ENCODE measurements around the gene TJAP1.

The TJAP1 gene

GRCh38 chr6:43504756-43505593 is 27.6 kb downstream of the TJAP1 start:
- TF ChIP-seq ESRRG (CRISPR knock-in tag; IDR thresholded peaks at IDR 0.05) = no peak
- no peak for TF ChIP-seq BACH2 (CRISPR knock-in tag; IDR thresholded peaks at IDR 0.05; ENCODE audit: borderline replicate concordance)
- TF ChIP-seq PATZ1 (CRISPR knock-in tag; IDR thresholded peaks at IDR 0.05; ENCODE audit: borderline replicate concordance) = no peak
- TF ChIP-seq ISL1 (CRISPR knock-in tag; IDR thresholded peaks at IDR 0.05) = no peak
- no peak for TF ChIP-seq CSDC2 (CRISPR knock-in tag; IDR thresholded peaks at IDR 0.05)
- TF ChIP-seq ZFP3 (CRISPR knock-in tag; IDR thresholded peaks at IDR 0.05) = no peak
- no peak for TF ChIP-seq ARNTL (CRISPR knock-in tag; IDR thresholded peaks at IDR 0.05; ENCODE audit: borderline replicate concordance, low read depth)
- TF ChIP-seq CREB5 (CRISPR knock-in tag; IDR thresholded peaks at IDR 0.05; ENCODE audit: low read depth) = no peak
- TF ChIP-seq PPARA (CRISPR knock-in tag; IDR thresholded peaks at IDR 0.05; ENCODE audit: borderline replicate concordance) = no peak
- no peak for TF ChIP-seq OSR1 (CRISPR knock-in tag; IDR thresholded peaks at IDR 0.05)
- TF ChIP-seq ZNF70 (CRISPR knock-in tag; IDR thresholded peaks at IDR 0.05) = no peak
- no peak for TF ChIP-seq ZNF8 (CRISPR knock-in tag; IDR thresholded peaks at IDR 0.05)
- no peak for ATAC-seq

GRCh38 chr6:43505718-43506117 is 28.3 kb downstream of the TJAP1 start:
- no peak for TF ChIP-seq ZNF8 (CRISPR knock-in tag; IDR thresholded peaks at IDR 0.05)
- no peak for TF ChIP-seq PATZ1 (CRISPR knock-in tag; IDR thresholded peaks at IDR 0.05; ENCODE audit: borderline replicate concordance)
- TF ChIP-seq PPARA (CRISPR knock-in tag; IDR thresholded peaks at IDR 0.05; ENCODE audit: borderline replicate concordance) = no peak
- TF ChIP-seq CREB5 (CRISPR knock-in tag; IDR thresholded peaks at IDR 0.05; ENCODE audit: low read depth) = no peak
- TF ChIP-seq ARNTL (CRISPR knock-in tag; IDR thresholded peaks at IDR 0.05; ENCODE audit: borderline replicate concordance, low read depth) = no peak
- no peak for TF ChIP-seq GLIS3 (CRISPR knock-in tag; IDR thresholded peaks at IDR 0.05)
- TF ChIP-seq ZNF565 (CRISPR knock-in tag; conservative IDR thresholded peaks at IDR 0.05; ENCODE audit: low read depth) = no peak
- no peak for TF ChIP-seq TCF4 (CRISPR knock-in tag; IDR thresholded peaks at IDR 0.05; ENCODE audit: borderline replicate concordance)
- no peak for ATAC-seq

- no peak for ATAC-seq
- TF ChIP-seq ZNF8 (CRISPR knock-in tag; IDR thresholded peaks at IDR 0.05) (no peak), PATZ1 (CRISPR knock-in tag; IDR thresholded peaks at IDR 0.05; ENCODE audit: borderline replicate concordance) (no peak), POU6F1 (CRISPR knock-in tag; IDR thresholded peaks at IDR 0.05; ENCODE audit: borderline replicate concordance, low read depth) (no peak), CREB5 (CRISPR knock-in tag; IDR thresholded peaks at IDR 0.05; ENCODE audit: low read depth) (no peak), PPARA (CRISPR knock-in tag; IDR thresholded peaks at IDR 0.05; ENCODE audit: borderline replicate concordance) (no peak), ESRRG (CRISPR knock-in tag; IDR thresholded peaks at IDR 0.05) (no peak), SNAI2 (CRISPR knock-in tag; IDR thresholded peaks at IDR 0.05) (no peak), TOX (CRISPR knock-in tag; IDR thresholded peaks at IDR 0.05; ENCODE audit: borderline replicate concordance) (no peak), ZNF70 (CRISPR knock-in tag; IDR thresholded peaks at IDR 0.05) (no peak), TCF4 (CRISPR knock-in tag; IDR thresholded peaks at IDR 0.05; ENCODE audit: borderline replicate concordance) (no peak), CSDC2 (CRISPR knock-in tag; IDR thresholded peaks at IDR 0.05) (no peak), ZNF565 (CRISPR knock-in tag; conservative IDR thresholded peaks at IDR 0.05; ENCODE audit: low read depth) (no peak), ZC3H10 (CRISPR knock-in tag; IDR thresholded peaks at IDR 0.05) (no peak), ARNTL (CRISPR knock-in tag; IDR thresholded peaks at IDR 0.05; ENCODE audit: borderline replicate concordance, low read depth) (no peak), OSR1 (CRISPR knock-in tag; IDR thresholded peaks at IDR 0.05) (no peak), TSHZ2 (CRISPR knock-in tag; IDR thresholded peaks at IDR 0.05) (no peak)
Measured at GRCh38 chr6:43506171-43506570, 28.8 kb downstream of the TJAP1 start.
